HL-60/S4 treated with phorbol 12-myristate 13-acetate at 8.2 ng/mL for 4 days and 3 days (cell line): Measurements from ENCODE around the gene RFNG.

ENCODE experiments used
- in situ Hi-C: fragments of 300-500 bp; cut with MboI; formaldehyde crosslinking; loops from 2 replicates; pipeline ENCODE4 v1.15.0; 2022; ENCODE audit warnings: low sequenced_read_pairs

Gene RFNG

DNA sequence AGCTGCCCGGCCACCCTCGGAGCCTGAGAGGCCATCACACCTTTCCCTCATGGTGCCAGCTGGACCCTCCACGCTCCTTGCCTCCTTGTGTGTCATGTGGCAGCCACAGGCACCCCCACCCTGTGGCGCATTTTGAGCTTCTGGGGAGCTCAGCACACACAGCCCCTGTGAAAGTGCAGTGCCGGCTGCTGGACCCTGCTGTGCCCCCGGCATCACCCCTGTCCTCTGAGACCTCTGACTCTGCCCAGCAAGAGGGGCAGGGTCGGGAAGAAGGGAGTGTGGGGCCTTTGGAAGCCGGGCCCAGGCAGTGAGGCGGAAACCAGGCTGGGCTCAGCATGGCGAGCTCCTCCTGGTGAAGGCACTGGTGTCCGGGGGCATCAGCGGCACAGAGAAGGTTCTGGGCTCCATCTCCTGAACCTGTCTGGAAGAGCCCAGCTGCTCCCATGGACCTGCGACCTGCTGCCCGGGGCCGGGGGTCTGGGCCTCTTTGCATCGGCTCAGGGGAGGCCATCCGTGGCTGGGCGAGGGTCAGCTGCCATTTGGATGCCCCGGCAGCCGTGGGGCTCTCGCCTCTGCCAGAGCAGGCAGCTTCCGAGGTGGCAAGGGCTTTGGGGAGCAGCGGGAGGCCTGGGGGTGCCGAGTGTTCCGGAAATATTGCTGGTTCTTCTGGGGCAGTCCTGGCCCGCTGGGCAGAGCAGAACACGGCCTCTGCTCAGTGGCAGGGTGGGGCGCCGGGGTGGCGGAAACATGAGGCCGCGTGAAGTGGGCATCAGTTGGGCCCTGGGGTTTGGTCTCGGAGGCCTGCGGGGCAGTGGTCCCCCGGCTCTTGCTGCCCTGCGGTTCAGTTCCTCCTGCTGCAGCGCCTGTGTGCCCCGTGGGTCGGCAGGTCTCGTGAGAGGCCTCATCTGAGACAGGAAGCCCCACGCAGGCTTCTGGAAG is 46.8 kb downstream of the RFNG start:
- in situ Hi-C loops = no loop called here

DNA sequence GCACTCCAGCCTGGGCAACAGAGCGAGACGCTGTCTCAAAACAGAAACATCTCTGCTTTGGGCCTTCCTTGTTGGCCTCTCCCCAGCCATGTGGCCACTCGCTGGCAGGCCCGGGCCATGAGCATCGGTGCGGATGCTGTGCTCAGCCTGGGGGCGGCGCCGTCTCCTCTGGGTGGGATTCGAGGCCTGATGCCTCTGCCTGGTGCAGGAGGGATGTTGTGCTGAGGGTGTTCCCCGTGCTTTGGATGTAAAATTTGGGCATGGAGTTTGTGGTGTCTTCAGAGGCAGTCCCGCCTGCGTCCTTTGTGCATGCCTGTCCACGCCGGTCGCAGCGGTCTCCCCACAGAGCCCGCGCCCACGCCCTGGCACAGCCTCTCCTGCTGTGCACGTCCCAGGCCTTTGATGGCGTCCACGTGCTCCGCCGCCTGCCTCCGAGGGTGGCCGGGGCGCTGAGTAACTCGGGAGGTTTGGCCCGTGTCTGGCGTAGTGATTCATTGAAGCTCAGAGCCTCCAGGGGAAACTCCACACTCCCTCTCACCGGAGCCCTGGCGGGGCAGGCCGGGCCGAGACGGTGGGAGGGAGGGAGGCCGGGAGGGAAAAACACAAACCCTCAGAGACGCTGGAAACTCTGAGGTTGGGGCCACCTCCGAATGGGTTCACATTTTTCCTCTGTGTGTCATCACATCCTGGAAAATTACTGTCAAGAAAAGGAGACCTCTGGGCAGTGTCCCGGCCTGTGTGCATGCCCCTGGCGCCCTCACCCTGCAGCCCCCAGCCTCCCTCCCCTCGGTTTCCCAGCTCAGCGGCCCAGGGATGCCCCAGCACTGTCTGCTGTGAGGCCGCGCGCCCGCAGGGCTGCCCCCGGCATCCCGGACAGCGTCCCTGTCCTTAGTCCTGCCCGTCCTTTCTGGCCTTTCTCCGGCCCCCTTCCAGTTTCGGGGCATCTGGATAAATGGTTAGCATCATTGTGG is 47.9 kb downstream of the RFNG start:
- in situ Hi-C loops = no loop called here

DNA sequence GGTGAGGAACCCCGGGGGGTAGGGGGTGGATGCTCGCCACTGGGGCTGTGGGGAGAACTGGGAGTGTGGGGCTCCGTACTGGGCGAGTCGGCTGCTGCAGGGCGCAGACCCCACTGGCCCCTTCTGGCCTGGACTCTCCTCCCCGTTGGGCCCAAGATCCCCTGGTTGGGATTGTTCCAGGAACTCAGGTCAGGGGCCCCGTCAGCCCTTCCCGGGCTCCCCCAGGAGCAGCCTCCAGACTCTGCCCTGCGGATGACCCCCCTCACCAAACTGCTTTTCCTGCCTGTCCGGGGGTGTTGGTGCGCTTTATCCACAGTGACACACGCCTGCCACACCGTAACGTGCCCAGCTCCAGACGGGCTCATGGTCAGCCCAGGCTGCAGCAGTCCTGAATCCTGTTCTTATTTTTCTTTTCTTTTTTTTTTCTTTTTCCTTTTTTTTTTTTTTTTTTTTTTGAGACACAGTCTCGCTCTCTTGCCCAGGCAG is 50.0 kb downstream of the RFNG start:
- in situ Hi-C loops = no loop called here

DNA sequence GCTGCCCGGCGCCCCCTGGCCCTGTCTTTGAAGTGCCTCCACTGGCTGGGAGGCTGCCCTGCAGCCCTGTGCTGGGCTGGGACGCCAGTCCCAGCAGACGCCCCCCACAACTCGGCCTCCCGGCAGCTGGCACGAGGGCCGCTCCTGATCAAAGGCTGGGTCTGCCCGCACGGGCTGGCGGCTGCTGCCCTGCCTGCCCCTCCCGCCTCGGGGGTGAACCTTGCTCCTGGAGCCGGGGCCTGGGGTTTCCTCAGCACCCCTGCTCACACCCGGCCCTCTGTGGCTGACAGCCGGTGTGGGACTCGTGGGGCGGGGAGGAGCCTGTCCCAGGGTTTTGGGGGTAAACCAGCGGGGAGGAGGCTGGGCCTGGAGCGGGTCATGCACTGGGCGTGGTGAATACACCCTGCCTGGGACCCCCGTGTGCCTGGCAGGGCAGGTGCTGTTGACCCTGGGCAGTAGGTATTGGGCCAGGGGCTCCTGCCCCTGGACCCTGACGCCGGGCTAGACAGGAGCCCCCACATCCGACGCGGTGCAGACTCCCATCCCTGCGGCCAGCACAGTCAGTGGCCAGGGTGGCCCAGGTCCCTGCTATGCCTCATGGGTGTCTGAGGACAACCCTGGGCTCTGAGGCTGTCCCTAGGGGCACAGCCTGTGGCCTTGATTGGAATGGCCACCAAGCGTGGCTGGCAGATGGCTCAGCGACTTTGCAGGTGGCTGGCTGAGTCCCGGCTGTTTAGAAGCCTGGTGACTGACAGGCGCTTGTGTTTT is 50.6 kb downstream of the RFNG start:
- in situ Hi-C loops = no loop called here

GRCh38 chr17:81999976-82000802 is 51.4 kb downstream of the RFNG start:
- in situ Hi-C loops = no loop called here

DNA sequence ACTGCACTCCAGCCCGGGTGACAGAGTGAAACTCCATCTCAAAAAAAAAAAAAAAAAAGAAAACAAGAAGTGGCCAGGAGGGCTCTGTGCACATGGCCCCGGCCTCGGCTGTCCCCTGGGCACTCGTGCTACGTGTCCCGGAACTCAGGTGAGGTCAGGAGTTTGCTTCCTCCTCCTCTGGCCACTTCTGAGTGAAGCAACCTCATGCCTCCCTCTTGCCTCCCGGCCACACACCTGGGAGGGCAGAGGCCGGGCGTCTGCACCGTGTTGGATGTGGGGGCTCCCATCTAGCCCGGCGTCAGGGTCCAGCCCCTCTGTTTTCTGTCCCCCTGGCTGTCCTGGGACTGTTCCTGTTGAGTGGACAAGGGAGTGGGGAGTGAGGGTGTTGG is 52.0 kb downstream of the RFNG start:
- in situ Hi-C loops = no loop called here

DNA sequence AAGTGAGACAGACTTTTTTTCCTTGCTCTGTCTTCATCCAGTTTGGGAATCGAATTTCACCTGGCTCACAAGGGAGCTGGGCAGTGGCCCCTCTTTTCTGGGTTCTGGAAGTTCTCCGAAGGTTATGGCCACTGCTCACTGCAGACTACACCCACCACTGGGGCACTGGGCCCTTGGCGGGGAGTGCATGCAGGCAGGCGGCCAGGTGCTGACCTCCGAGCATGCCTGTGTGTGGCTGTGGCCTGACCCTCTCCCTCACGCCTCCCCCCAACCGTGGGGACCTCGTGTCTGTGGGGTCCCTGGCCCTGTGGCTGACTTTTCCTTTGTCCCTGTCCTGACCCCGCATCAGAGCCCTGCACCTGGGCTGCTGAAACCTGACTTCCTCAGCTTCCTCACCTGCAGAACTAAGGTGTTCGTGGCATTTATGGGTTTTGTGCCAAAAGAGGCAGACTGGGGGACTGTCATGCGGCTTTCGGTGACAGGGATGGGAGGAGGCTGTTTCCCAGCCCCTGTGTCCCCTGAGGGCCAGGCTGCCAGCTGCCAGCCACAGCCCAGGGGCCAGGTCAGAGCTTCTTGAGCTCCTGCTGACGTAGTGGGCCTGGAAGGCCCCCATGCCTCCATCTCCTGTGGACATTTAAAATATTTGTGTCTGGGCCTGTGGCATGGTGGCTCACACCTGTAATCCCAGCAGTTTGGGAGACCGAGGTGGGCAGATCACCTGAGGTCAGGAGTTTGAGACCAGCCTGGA is 52.7 kb downstream of the RFNG start:
- in situ Hi-C loops = no loop called here

GRCh38 chr17:81998212-81998611 is 53.4 kb downstream of the RFNG start:
- in situ Hi-C loops = no loop called here
